Measurements from ENCODE around the gene AFF3. TPM values are rescaled to one million over a fixed set of nuclear protein-coding genes. Genes with fewer than 3 reads are reported as not detected.

The AFF3 gene
- total and polyA plus RNA-seq, 8 donors: 1.4 to 78.8 (median 14.7) TPM

GRCh38 chr2:99682275-99683060, 459.9 kb downstream of the AFF3 start:
- 88 to 93% (median 89%) methylated on average over 6 of the region's 6 CpGs for WGBS, 5 donors
- intact Hi-C loops (cut with DNase I; ENCODE audit: low total_unique reads): no loop called here

GRCh38 chr2:99680946-99681345, 461.4 kb downstream of the AFF3 start:
- intact Hi-C loops (cut with DNase I; ENCODE audit: low total_unique reads): no loop called here
- WGBS, 5 donors: 85 to 100% (median 91%) methylated on average over 1 of the region's 1 CpG
- H3K9me3 ChIP-seq: no peaks in the 10 kb centered on the region
- H3K27ac ChIP-seq: no peak overlapping the region
- H3K36me3 ChIP-seq: no peaks in the 10 kb centered on the region
- TF ChIP-seq POLR2AphosphoS5 (IDR thresholded peaks at IDR 0.05) (no peak), CTCF (IDR thresholded peaks at IDR 0.05) (no peak), POLR2A (IDR thresholded peaks at IDR 0.05) (no peak), EP300 (IDR thresholded peaks at IDR 0.05) (no peak)
- H3K27me3 ChIP-seq: no peaks in the 10 kb centered on the region
- H3K4me1 ChIP-seq: no peaks in the 10 kb centered on the region
- no peak for DNase-seq
- no peak overlapping the region for H3K4me3 ChIP-seq

More at GRCh38 chr2:99682275-99683060, 459.9 kb downstream of the AFF3 start:
- Histone ChIP-seq H3K27me3 (no peaks in the 10 kb centered on the region), H3K36me3 (no peaks in the 10 kb centered on the region), H3K4me3 (no peak overlapping the region), H3K9me3 (no peaks in the 10 kb centered on the region), H3K4me1 (no peaks in the 10 kb centered on the region), H3K27ac (no peak overlapping the region)
- no peak for TF ChIP-seq EP300 (IDR thresholded peaks at IDR 0.05)
- TF ChIP-seq POLR2A (IDR thresholded peaks at IDR 0.05): no peak
- no peak for TF ChIP-seq POLR2AphosphoS5 (IDR thresholded peaks at IDR 0.05)
- no peak for TF ChIP-seq CTCF (IDR thresholded peaks at IDR 0.05)
- DNase-seq: no peak

GRCh38 chr2:99679518-99679917, 462.9 kb downstream of the AFF3 start:
- Histone ChIP-seq H3K27ac (no peak overlapping the region), H3K36me3 (no peaks in the 10 kb centered on the region), H3K9me3 (no peaks in the 10 kb centered on the region), H3K4me1 (no peaks in the 10 kb centered on the region), H3K27me3 (no peaks in the 10 kb centered on the region), H3K4me3 (no peak overlapping the region)
- intact Hi-C loops (cut with DNase I; ENCODE audit: low total_unique reads): no loop called here
- no peak for DNase-seq
- TF ChIP-seq EP300 (IDR thresholded peaks at IDR 0.05) (no peak), POLR2A (IDR thresholded peaks at IDR 0.05) (no peak), CTCF (IDR thresholded peaks at IDR 0.05) (no peak), POLR2AphosphoS5 (IDR thresholded peaks at IDR 0.05) (no peak)

- no peak for DNase-seq
- H3K4me1 ChIP-seq: no peaks in the 10 kb centered on the region
- H3K27me3 ChIP-seq: no peaks in the 10 kb centered on the region
- WGBS, 5 donors: 65 to 96% (median 90%) methylated on average over 4 of the region's 4 CpGs
- no peak overlapping the region for H3K4me3 ChIP-seq
- no peaks in the 10 kb centered on the region for H3K36me3 ChIP-seq
- intact Hi-C loops (cut with DNase I; ENCODE audit: low total_unique reads): no loop called here
- TF ChIP-seq POLR2AphosphoS5 (IDR thresholded peaks at IDR 0.05) (no peak), POLR2A (IDR thresholded peaks at IDR 0.05) (no peak), EP300 (IDR thresholded peaks at IDR 0.05) (no peak), CTCF (IDR thresholded peaks at IDR 0.05) (no peak)
- H3K27ac ChIP-seq: no peak overlapping the region
- no peaks in the 10 kb centered on the region for H3K9me3 ChIP-seq
Observed at GRCh38 chr2:99678625-99679024, 463.8 kb downstream of the AFF3 start.

Measured in stomach (tissue), 9 donors.